Stomach (tissue), 4 donors: ENCODE results near the gene SOX5.

Experiments used
- CTCF ChIP-seq, 7 experiments: fragments of 450-650 bp in 4 of 7; fragments of 200-600 bp in 3 of 7; sonication (generic) in 3 of 7; IDR thresholded peaks; one replicate each; pipeline ENCODE4 v1.5.1; 2016 to 2019; ENCODE audit warnings: antibody characterized with exemption in 7 of 7, control low read depth in 2 of 7, mild to moderate bottlenecking in 1 of 7
- EP300 ChIP-seq: sonication (generic); formaldehyde crosslinking; IDR thresholded peaks from one replicate; pipeline ENCODE4 v1.6.1; 2017; ENCODE audit warnings: antibody characterized with exemption
- POLR2A ChIP-seq, 4 donors: fragments of 450-650 bp; IDR thresholded peaks; one replicate each; pipeline ENCODE4 v1.6.1; 2016; ENCODE audit warnings: antibody characterized with exemption in 4 of 4, control low read depth in 2 of 4, mild to moderate bottlenecking in 1 of 4, moderate library complexity in 1 of 4
- POLR2AphosphoS5 ChIP-seq, 3 donors: sonication (generic); formaldehyde crosslinking; IDR thresholded peaks; one replicate each; pipeline ENCODE4 v1.6.1; 2016; ENCODE audit warnings: antibody characterized with exemption in 3 of 3

- TF ChIP-seq CTCF (IDR thresholded peaks at IDR 0.05) (no peak), POLR2AphosphoS5 (IDR thresholded peaks at IDR 0.05) (no peak), POLR2A (IDR thresholded peaks at IDR 0.05) (no peak), EP300 (no peak)
Observed at GRCh38 chr12:23756416-23756815, 193.1 kb downstream of the SOX5 start.
